ENCODE data around the gene KCNG3.
"Not testable (repeated sequence)": the region's sequence is repeated elsewhere in the genome, so short reads cannot be mapped to it uniquely, and the experiment has no call there.

KCNG3 gene

GRCh38 chr2:42425697-42426096 lies 68.1 kb downstream of the KCNG3 start:
- no peak for DNase-seq

- no peak for DNase-seq
Measured at GRCh38 chr2:42424033-42424432, 69.7 kb downstream of the KCNG3 start.

- DNase-seq, result no peak
Measured at GRCh38 chr2:42421601-42422239, 72.1 kb downstream of the KCNG3 start.

- no peak for DNase-seq
Measured at GRCh38 chr2:42421157-42421485, 72.7 kb downstream of the KCNG3 start.

GRCh38 chr2:42414648-42415047 lies 79.1 kb downstream of the KCNG3 start:
- DNase-seq, result no peak

GRCh38 chr2:42414158-42414557 lies 79.6 kb downstream of the KCNG3 start:
- no peak for DNase-seq

GRCh38 chr2:42410742-42411514 lies 82.9 kb downstream of the KCNG3 start:
- DNase-seq, result no peak

- no peak for DNase-seq
Measured at GRCh38 chr2:42408009-42408408, 85.8 kb downstream of the KCNG3 start.

- DNase-seq, result no peak
Measured at GRCh38 chr2:42407476-42407875, 86.3 kb downstream of the KCNG3 start.

GRCh38 chr2:42404676-42405075 lies 89.1 kb downstream of the KCNG3 start:
- DNase-seq, result no peak

GRCh38 chr2:42401773-42402172 lies 92.0 kb downstream of the KCNG3 start:
- no peak for DNase-seq

GRCh38 chr2:42398052-42398451 lies 95.7 kb downstream of the KCNG3 start:
- not testable (repeated sequence) for DNase-seq

- DNase-seq, result not testable (repeated sequence)
Measured at GRCh38 chr2:42393320-42393719, 100.5 kb downstream of the KCNG3 start.

- DNase-seq, result no peak
Measured at GRCh38 chr2:42392191-42392590, 101.6 kb downstream of the KCNG3 start.

All from CD4-positive, alpha-beta T cell treated with Interleukin-4 for 1 hour (primary cell).